GM23248 (cell line): ENCODE results near the gene GNB1.

Experiments used
- EZH2 ChIP-seq: fragments of 200-600 bp; sonication (generic); IDR thresholded peaks from 2 replicates; pipeline ENCODE4 v1.6.1; 2018; ENCODE audit warnings: antibody characterized with exemption, mild to moderate bottlenecking; ENCODE audit not compliant: insufficient read depth, poor library complexity, severe bottlenecking
- EZH2phosphoT487 ChIP-seq: fragments of 200-600 bp; sonication (generic); IDR thresholded peaks from 2 replicates; pipeline ENCODE4 v1.6.1; 2018; ENCODE audit warnings: antibody characterized with exemption, moderate library complexity, mild to moderate bottlenecking, low read depth; ENCODE audit not compliant: insufficient read depth

GRCh38 chr1:1753607-1754005 is 137.3 kb downstream of the GNB1 start:
- TF ChIP-seq EZH2, result no peak
- no peak for TF ChIP-seq EZH2phosphoT487
